Osteocyte (in vitro differentiated cells): ENCODE measurements around the gene RAI14. TPM values are rescaled to one million over a fixed set of nuclear protein-coding genes. Genes with fewer than 3 reads are reported as not detected.

ENCODE experiments used
- DNase-seq: peaks from one replicate; pipeline ENCODE4 v3.0.0; 2021; ENCODE audit warnings: mixed read lengths; ENCODE audit not compliant: unreplicated experiment; ENCODE audit errors: extremely low spot score
- H3K27ac Mint-ChIP-seq: one replicate; pipeline ENCODE4 v1.8.0; 2021; ENCODE audit warnings: mild to moderate bottlenecking, mixed read lengths; ENCODE audit not compliant: unreplicated experiment
- H3K27me3 Mint-ChIP-seq: one replicate; pipeline ENCODE4 v1.8.0; 2021; ENCODE audit warnings: mixed read lengths; ENCODE audit not compliant: unreplicated experiment
- H3K36me3 Mint-ChIP-seq: one replicate; pipeline ENCODE4 v1.8.0; 2021; ENCODE audit warnings: mixed read lengths; ENCODE audit not compliant: unreplicated experiment
- H3K4me1 Mint-ChIP-seq: one replicate; pipeline ENCODE4 v1.8.0; 2021; ENCODE audit warnings: mixed read lengths; ENCODE audit not compliant: unreplicated experiment
- H3K4me3 Mint-ChIP-seq: one replicate; pipeline ENCODE4 v1.8.0; 2021; ENCODE audit warnings: mild to moderate bottlenecking, moderate library complexity, mixed read lengths; ENCODE audit not compliant: unreplicated experiment
- H3K9me3 Mint-ChIP-seq: one replicate; pipeline ENCODE4 v1.8.0; 2021; ENCODE audit warnings: mixed read lengths; ENCODE audit not compliant: unreplicated experiment
- CTCF ChIP-seq: fragments of 200-600 bp; sonication (generic); IDR thresholded peaks from 2 replicates; pipeline ENCODE4 v1.5.0; 2021; ENCODE audit warnings: antibody characterized with exemption, mild to moderate bottlenecking, moderate library complexity
- total RNA-seq: library from RNA; stranded (reverse); gene quantifications from 2 replicates; pipeline ENCODE4 v1.2.1, GENCODE V29; 2021

The RAI14 gene
- total RNA-seq, 1 donor from 2014 or later = 130 TPM

DNA sequence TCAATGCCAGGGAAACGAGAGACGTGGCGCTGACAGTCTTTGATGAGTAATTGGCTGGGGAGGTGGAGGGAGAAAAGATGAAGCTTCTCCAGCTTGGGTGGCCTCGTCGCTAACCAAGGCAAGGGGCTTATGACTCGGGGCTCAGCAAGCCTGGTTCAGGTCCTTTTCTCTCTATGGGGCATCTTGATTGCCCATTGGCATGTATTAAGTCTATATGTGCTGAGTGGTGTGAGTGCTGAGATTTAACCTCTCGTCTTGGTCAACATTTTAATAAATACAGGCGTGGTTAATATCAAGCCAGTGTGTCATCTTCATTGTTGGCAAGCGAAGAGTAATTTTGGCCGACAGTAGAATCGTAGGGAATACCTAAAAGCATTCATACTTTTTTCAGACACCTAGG, 85.9 kb downstream of the RAI14 start:
- Mint-ChIP-seq H3K4me3 (no peak overlapping the region), H3K27me3 (no peaks in the 10 kb centered on the region), H3K36me3 (peaks cover 9% of the 10 kb centered on the region), H3K4me1 (peaks cover 63% of the 10 kb centered on the region), H3K9me3 (no peaks in the 10 kb centered on the region), H3K27ac (no peak overlapping the region)
- DNase-seq = no peak
- no peak for TF ChIP-seq CTCF

DNA sequence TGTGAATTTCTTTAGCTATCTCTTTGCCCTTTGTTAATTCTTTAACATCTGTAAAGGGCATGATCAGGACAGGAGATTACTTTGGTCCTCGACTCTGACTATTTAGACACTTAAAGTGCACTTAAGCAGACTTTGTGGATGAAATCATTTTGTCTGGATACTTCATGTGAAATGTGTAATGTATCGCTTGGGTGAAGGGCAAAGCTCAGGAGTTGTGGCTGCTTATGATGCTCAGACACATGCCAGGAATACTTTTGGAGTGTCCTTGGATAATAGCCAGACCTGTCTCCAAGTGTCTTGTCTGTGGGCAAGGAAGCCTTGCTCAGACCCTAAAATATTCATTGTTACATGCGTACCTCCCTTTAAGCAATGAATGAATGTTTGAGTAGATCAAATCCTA, 87.8 kb downstream of the RAI14 start:
- Mint-ChIP-seq H3K9me3 (no peaks in the 10 kb centered on the region), H3K27ac (peak overlapping the region; percentile 85), H3K4me3 (no peak overlapping the region), H3K27me3 (no peaks in the 10 kb centered on the region), H3K4me1 (peaks cover 60% of the 10 kb centered on the region), H3K36me3 (peaks cover 8% of the 10 kb centered on the region)
- TF ChIP-seq CTCF = no peak
- DNase-seq = no peak

- TF ChIP-seq CTCF = no peak
- H3K4me1 Mint-ChIP-seq = peaks cover 52% of the 10 kb centered on the region
- H3K4me3 Mint-ChIP-seq = no peak overlapping the region
- no peaks in the 10 kb centered on the region for H3K9me3 Mint-ChIP-seq
- no peak overlapping the region for H3K27ac Mint-ChIP-seq
- H3K27me3 Mint-ChIP-seq = no peaks in the 10 kb centered on the region
- peaks cover 8% of the 10 kb centered on the region for H3K36me3 Mint-ChIP-seq
- DNase-seq = no peak
Observed at GRCh38 chr5:34748431-34748830, 92.3 kb downstream of the RAI14 start.

- no peak for DNase-seq
- Mint-ChIP-seq H3K4me3 (no peak overlapping the region), H3K27ac (no peak overlapping the region), H3K27me3 (no peaks in the 10 kb centered on the region), H3K36me3 (peaks cover 10% of the 10 kb centered on the region), H3K4me1 (peaks cover 43% of the 10 kb centered on the region), H3K9me3 (no peaks in the 10 kb centered on the region)
- no peak for TF ChIP-seq CTCF
Observed at GRCh38 chr5:34749431-34749873, 93.3 kb downstream of the RAI14 start.

DNA sequence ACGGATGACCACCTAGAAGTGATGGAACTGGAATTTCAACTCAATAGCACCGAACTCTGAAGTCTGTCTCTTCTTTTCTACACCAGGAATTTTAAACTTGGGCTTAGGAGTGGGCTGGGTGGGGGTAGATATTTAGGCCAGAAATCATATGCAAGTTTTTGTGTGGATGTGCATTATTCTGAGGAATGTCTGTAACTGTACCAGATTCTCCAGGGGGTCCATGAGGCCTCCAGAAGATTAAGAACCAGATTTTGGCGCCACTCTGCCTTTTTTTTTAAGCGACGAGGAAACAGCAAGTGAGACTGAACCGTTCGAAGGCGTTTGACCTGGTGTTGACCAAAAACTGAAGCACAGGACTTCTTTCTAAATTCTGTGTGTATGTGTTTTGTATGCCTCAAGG, 94.1 kb downstream of the RAI14 start:
- Mint-ChIP-seq H3K9me3 (no peaks in the 10 kb centered on the region), H3K4me3 (no peak overlapping the region), H3K27me3 (no peaks in the 10 kb centered on the region), H3K27ac (peak overlapping the region; percentile 31), H3K4me1 (peaks cover 36% of the 10 kb centered on the region), H3K36me3 (peaks cover 11% of the 10 kb centered on the region)
- no peak for DNase-seq
- TF ChIP-seq CTCF = no peak
